Measurements from ENCODE around the gene ADAM17. TPM values are rescaled to one million over a fixed set of nuclear protein-coding genes. Genes with fewer than 3 reads are reported as not detected.

Gene ADAM17
- total and polyA plus RNA-seq, 2 of the 13 experiments (the other 11 are each of a cell fraction or from before 2014, with no cell fraction given), result 6.5 to 33.4 TPM

- 0 out of 2 replicates have a peak, but pooled peaks have one; percentile 75 for TF ChIP-seq GLMP (CRISPR knock-in tag; IDR thresholded peaks at IDR 0.05; ENCODE audit: borderline replicate concordance)
- TF ChIP-seq AHDC1 (CRISPR knock-in tag; IDR thresholded peaks at IDR 0.05; ENCODE audit: borderline replicate concordance), result peak; percentile 72; the same call in 1 of the 2 replicates
- TF ChIP-seq SP140L (CRISPR knock-in tag; IDR thresholded peaks at IDR 0.05; ENCODE audit: borderline replicate concordance), result no peak
- TF ChIP-seq ZNF572 (CRISPR knock-in tag; IDR thresholded peaks at IDR 0.05), result peak; percentile 49; the same call in 1 of the 2 replicates
- peak; percentile 38; the same call in 1 of the 2 replicates for TF ChIP-seq NFYC (CRISPR knock-in tag; IDR thresholded peaks at IDR 0.05)
- no peak for TF ChIP-seq IKZF4 (CRISPR knock-in tag; IDR thresholded peaks at IDR 0.05; ENCODE audit: borderline replicate concordance, low read depth, not compliant biosample characterization)
- TF ChIP-seq POGK (CRISPR knock-in tag; conservative IDR thresholded peaks at IDR 0.05), result peak; percentile 95
- TF ChIP-seq ZNF619 (CRISPR knock-in tag; IDR thresholded peaks at IDR 0.05), result peak; percentile 68
- 0 out of 2 replicates have a peak, but pooled peaks have one; percentile 71 for TF ChIP-seq ZNF232 (CRISPR knock-in tag; IDR thresholded peaks at IDR 0.05; ENCODE audit: borderline replicate concordance)
- peak; percentile 85 for TF ChIP-seq PITX1 (CRISPR knock-in tag; IDR thresholded peaks at IDR 0.05)
- TF ChIP-seq SP1 (IDR thresholded peaks at IDR 0.05), result no peak
- TF ChIP-seq SP1 (CRISPR knock-in tag; IDR thresholded peaks at IDR 0.05), result peak; percentile 74
- peak; percentile 93 for TF ChIP-seq POLR2AphosphoS5 (IDR thresholded peaks at IDR 0.05; ENCODE audit: low read depth, low read length)
- peak; percentile 88; the same call in 1 of the 2 replicates for TF ChIP-seq ZNF414 (CRISPR knock-in tag; IDR thresholded peaks at IDR 0.05)
- TF ChIP-seq ARID2 (CRISPR knock-in tag; IDR thresholded peaks at IDR 0.05; ENCODE audit: borderline replicate concordance), result peak; percentile 93; the same call in 1 of the 2 replicates
- TF ChIP-seq PHB2 (IDR thresholded peaks at IDR 0.05; ENCODE audit: partially characterized antibody), result no peak
- no peak for TF ChIP-seq FOXK2 (IDR thresholded peaks at IDR 0.05)
- TF ChIP-seq SYNCRIP (IDR thresholded peaks at IDR 0.05; ENCODE audit: insufficient read depth, low read depth, low read length), result no peak
- TF ChIP-seq HOXA9 (CRISPR knock-in tag; IDR thresholded peaks at IDR 0.05; ENCODE audit: borderline replicate concordance), result peak; percentile 90; the same call in 1 of the 2 replicates
- no peak for TF ChIP-seq ZNF264 (CRISPR knock-in tag; IDR thresholded peaks at IDR 0.05)
These were observed at the start of gene ADAM17 (continued) for GRCh38 chr2:9555297-9556120.
